Small intestine (tissue), 7 donors: ENCODE results near the gene ENTREP1. TPM values are rescaled to one million over a fixed set of nuclear protein-coding genes. Genes with fewer than 3 reads are reported as not detected.

Experiments
- DNase-seq, 2 donors: peaks; one replicate each; pipeline versions ENCODE4 v3.0.0 to v3.0.0-alpha.2; 2013
- FAIRE-seq: peaks from 2 replicates; lab custom pipeline; 2012; peaks lifted over from hg19 to GRCh38; lab: Jason Lieb, UNC
- H3K27ac ChIP-seq, 3 donors: one replicate each; pipeline ENCODE4 v1.5.1; 2013; ENCODE audit warnings: low read length in 2 of 3, mild to moderate bottlenecking in 2 of 3, control low read depth in 1 of 3, inconsistent platforms in 1 of 3, low read depth in 1 of 3, moderate library complexity in 1 of 3
- H3K27me3 ChIP-seq, 3 donors: one replicate each; pipeline ENCODE4 v1.6.1; 2013; ENCODE audit warnings: low read length in 3 of 3, inconsistent platforms in 1 of 3; ENCODE audit not compliant: control insufficient read depth in 3 of 3, insufficient read depth in 3 of 3
- H3K36me3 ChIP-seq, 3 donors: one replicate each; pipeline ENCODE4 v1.6.1; 2013; ENCODE audit warnings: low read length in 3 of 3, inconsistent platforms in 1 of 3, low read depth in 1 of 3, mild to moderate bottlenecking in 1 of 3, moderate library complexity in 1 of 3; ENCODE audit not compliant: control insufficient read depth in 3 of 3, insufficient read depth in 2 of 3
- H3K4me1 ChIP-seq, 3 donors: one replicate each; pipeline ENCODE4 v1.6.1; 2013; ENCODE audit warnings: low read length in 2 of 3, inconsistent platforms in 1 of 3, low read depth in 1 of 3, mild to moderate bottlenecking in 1 of 3, moderate library complexity in 1 of 3; ENCODE audit not compliant: control insufficient read depth in 3 of 3, insufficient read depth in 2 of 3
- H3K4me3 ChIP-seq, 3 donors: one replicate each; pipeline ENCODE4 v1.5.1; 2013; ENCODE audit warnings: low read length in 3 of 3, control low read depth in 1 of 3, inconsistent platforms in 1 of 3, low read depth in 1 of 3, mild to moderate bottlenecking in 1 of 3, moderate library complexity in 1 of 3
- H3K9me3 ChIP-seq, 2 donors: one replicate each; pipeline ENCODE4 v1.6.1; 2013; ENCODE audit warnings: low read depth in 1 of 2, low read length in 1 of 2; ENCODE audit not compliant: control insufficient read depth in 2 of 2, insufficient read depth in 1 of 2
- WGBS, 3 donors: extraction: QIAGEN DNeasy Blood & Tissue Kit; methylation state at CpG; one replicate each; pipeline ENCODE4 v1.1.7; 2013; 5-methylcytosine and 5-hydroxymethylcytosine counted together
- polyA plus RNA-seq, 4 donors: library from polyadenylated mRNA; stranded (reverse) in 3 of 4; unstranded in 1 of 4; fragments of 200-250 nt in 3 of 4; fragments of 120-200 nt in 1 of 4; gene quantifications; one replicate each; pipeline versions ENCODE4 v1.2.1 to v1.2.3, GENCODE V29; 2013
- donor health status: healthy with polysubstance abuse.
- donor health status: control.
- donor health status: control.
- donor health status: Bipolar disorder and iron deficiency.
- donor health status: healthy.

The ENTREP1 gene
- polyA plus RNA-seq, 4 donors = 1.2 to 2.1 TPM; not detected in 2

- no peak overlapping the region for H3K4me3 ChIP-seq
- FAIRE-seq = no peak
- WGBS, 3 donors = 81 to 87% (median 87%) methylated on average over 4 of the region's 4 CpGs
Measured at GRCh38 chr9:69357821-69358220, 32.8 kb downstream of the ENTREP1 start.

DNA sequence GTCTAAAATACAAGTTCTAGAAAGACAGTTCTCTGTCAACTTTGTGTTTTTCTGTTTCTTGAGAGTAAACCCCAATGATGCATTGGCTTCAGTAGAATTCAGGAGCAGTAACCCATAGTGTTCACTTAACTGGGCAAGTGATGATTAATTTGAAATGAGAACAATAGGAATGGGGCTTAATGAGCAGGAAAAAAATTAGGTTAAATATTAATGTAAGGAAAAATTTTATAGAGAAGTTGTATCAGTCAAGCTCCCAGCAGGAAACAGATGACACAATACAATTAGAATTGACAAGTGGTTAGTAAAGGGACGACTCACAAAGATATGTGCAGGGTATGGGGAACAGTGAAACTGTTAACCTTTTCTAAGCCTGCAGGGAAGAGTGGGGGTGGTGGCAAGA, 38.2 kb downstream of the ENTREP1 start:
- no peak for DNase-seq
- Histone ChIP-seq H3K4me1 (no peaks in the 10 kb centered on the region), H3K36me3 (no peaks in the 10 kb centered on the region), H3K27ac (no peak overlapping the region), H3K27me3 (no peaks in the 10 kb centered on the region), H3K9me3 (no peaks in the 10 kb centered on the region), H3K4me3 (no peak overlapping the region)
- WGBS, 3 donors = 0 to 20% (median 7%) methylated on average over 1 of the region's 1 CpG
- no peak for FAIRE-seq

More at GRCh38 chr9:69357821-69358220, 32.8 kb downstream of the ENTREP1 start:
- Histone ChIP-seq H3K9me3 (no peaks in the 10 kb centered on the region), H3K4me1 (no peaks in the 10 kb centered on the region), H3K27me3 (no peaks in the 10 kb centered on the region), H3K36me3 (no peaks in the 10 kb centered on the region), H3K27ac (no peak overlapping the region)
- no peak for DNase-seq

DNA sequence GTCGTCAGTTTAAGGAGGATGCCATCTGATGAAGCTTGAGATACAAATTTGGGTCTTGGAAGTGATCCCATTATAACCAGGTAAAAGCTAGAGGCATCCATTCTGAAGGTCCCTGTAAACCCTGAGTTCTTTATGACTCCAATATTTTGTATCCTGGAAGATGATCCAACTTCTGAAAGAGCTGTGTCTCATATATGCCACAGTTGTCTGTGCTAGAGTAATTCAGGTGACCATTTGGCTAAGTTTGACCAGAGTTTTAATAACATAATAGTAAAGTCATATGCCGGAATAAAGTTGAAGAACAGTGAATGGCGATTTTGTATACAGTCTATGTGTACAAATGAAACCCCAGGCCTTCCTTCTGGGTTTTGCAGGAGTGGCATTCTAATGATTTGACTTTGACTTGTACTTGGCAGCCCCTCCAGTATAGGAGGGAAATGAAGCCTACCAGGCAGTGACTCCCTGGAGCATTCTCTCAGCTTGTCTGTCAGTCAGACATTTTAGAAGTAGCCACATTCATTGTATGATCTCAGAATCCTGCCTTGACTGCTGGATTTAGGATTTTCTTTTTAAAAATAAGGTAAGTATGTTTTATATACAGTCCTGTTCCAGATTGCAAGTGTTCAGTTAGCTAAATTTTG, 39.6 kb downstream of the ENTREP1 start:
- 88 to 93% (median 90%) methylated on average over 3 of the region's 3 CpGs for WGBS, 3 donors
- FAIRE-seq = no peak
- no peaks in the 10 kb centered on the region for H3K4me1 ChIP-seq

GRCh38 chr9:69370430-69370829, 45.4 kb downstream of the ENTREP1 start:
- 7 to 36% (median 29%) methylated on average over 2 of the region's 2 CpGs for WGBS, 3 donors
- no peaks in the 10 kb centered on the region for H3K36me3 ChIP-seq
- H3K27ac ChIP-seq = no peak overlapping the region
- H3K9me3 ChIP-seq = no peaks in the 10 kb centered on the region
- no peaks in the 10 kb centered on the region for H3K4me1 ChIP-seq
- FAIRE-seq (no peak), DNase-seq (no peak)
- H3K27me3 ChIP-seq = no peaks in the 10 kb centered on the region
- no peak overlapping the region for H3K4me3 ChIP-seq

More for the DNA sequence above, 39.6 kb downstream of the ENTREP1 start:
- H3K27me3 ChIP-seq = no peaks in the 10 kb centered on the region
- H3K4me3 ChIP-seq = no peak overlapping the region
- no peak for DNase-seq
- no peaks in the 10 kb centered on the region for H3K36me3 ChIP-seq
- H3K9me3 ChIP-seq = no peaks in the 10 kb centered on the region
- no peak overlapping the region for H3K27ac ChIP-seq

GRCh38 chr9:69371001-69371400, 46.0 kb downstream of the ENTREP1 start:
- Histone ChIP-seq H3K9me3 (no peaks in the 10 kb centered on the region), H3K27ac (no peak overlapping the region), H3K27me3 (no peaks in the 10 kb centered on the region), H3K36me3 (no peaks in the 10 kb centered on the region), H3K4me1 (no peaks in the 10 kb centered on the region), H3K4me3 (no peak overlapping the region)
- FAIRE-seq (no peak), DNase-seq (no peak)
- 3 to 19% (median 14%) methylated on average over 1 of the region's 1 CpG for WGBS, 3 donors

- Histone ChIP-seq H3K27ac (no peak overlapping the region), H3K4me3 (no peak overlapping the region), H3K27me3 (peaks cover 0 to 2% (median 0%) of the 10 kb centered on the region in 3 donors), H3K36me3 (no peaks in the 10 kb centered on the region), H3K4me1 (no peaks in the 10 kb centered on the region), H3K9me3 (no peaks in the 10 kb centered on the region)
- FAIRE-seq (no peak), DNase-seq (no peak)
- 57 to 75% (median 74%) methylated on average over 3 of the region's 3 CpGs for WGBS, 3 donors
Measured at GRCh38 chr9:69376651-69377050, 51.6 kb downstream of the ENTREP1 start.

- no peak for FAIRE-seq
- DNase-seq = no peak
- Histone ChIP-seq H3K27me3 (peaks cover 0 to 2% (median 0%) of the 10 kb centered on the region in 3 donors), H3K9me3 (no peaks in the 10 kb centered on the region), H3K4me3 (no peak overlapping the region), H3K27ac (no peak overlapping the region), H3K36me3 (no peaks in the 10 kb centered on the region), H3K4me1 (no peaks in the 10 kb centered on the region)
- 92 to 98% (median 93%) methylated on average over 13 of the region's 13 CpGs for WGBS, 3 donors
Measured at GRCh38 chr9:69377291-69377690, 52.3 kb downstream of the ENTREP1 start.

- Histone ChIP-seq H3K4me3 (no peak overlapping the region), H3K4me1 (no peaks in the 10 kb centered on the region), H3K27me3 (peaks cover 0 to 2% (median 0%) of the 10 kb centered on the region in 3 donors), H3K27ac (no peak overlapping the region), H3K9me3 (no peaks in the 10 kb centered on the region), H3K36me3 (no peaks in the 10 kb centered on the region)
- no peak for DNase-seq
- FAIRE-seq = no peak
- 39 to 57% (median 45%) methylated on average over 2 of the region's 2 CpGs for WGBS, 3 donors
Measured at GRCh38 chr9:69377981-69378380, 53.0 kb downstream of the ENTREP1 start.
